DMS53 (cell line): Measurements from ENCODE around the gene FBXW4.
A peak's percentile ranks its signal among the peaks of the same experiment; 100 is the strongest.
"Not testable (repeated sequence)": the region's sequence is repeated elsewhere in the genome, so short reads cannot be mapped to it uniquely, and the experiment has no call there.

Experiments
- DNase-seq: peaks from one replicate; lab custom pipeline; 2025; lab: John Stamatoyannopoulos, UW

The FBXW4 gene

GRCh38 chr10:101617102-101617823 is 77.7 kb downstream of the FBXW4 start:
- peak; percentile 11 for DNase-seq

DNA sequence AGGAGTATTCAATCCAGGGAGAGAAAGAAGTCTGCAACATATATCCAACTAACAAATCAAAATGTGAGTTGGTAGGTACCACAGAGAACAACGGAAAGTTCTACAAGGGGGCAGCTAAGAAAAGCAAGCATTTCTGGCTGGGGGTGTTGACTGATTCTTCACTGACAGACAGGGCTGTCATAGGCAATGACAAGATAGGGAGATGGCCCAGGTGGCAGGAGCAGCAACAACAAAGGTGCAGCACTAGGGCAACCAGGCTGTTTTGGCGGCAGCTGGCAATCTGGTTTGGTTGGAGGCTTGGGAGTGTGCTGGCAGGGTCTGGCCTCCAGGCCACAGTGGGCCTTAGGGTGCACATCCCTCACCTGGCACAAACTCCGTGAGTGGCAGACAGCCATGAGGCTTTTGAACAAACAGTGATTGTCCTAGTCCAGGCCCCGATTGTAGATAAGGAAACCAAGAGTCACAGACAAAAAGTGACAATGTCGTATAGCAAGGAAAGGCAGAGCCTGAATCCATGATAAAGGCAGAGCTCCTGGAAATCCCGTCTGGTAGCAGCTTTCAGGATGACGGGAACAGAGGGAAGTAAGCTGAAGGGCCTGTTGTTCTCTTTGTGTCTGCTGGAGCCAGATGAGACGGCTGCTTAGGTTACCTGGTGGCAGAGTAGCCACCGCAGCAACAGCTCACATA is 78.4 kb downstream of the FBXW4 start:
- DNase-seq: no peak

GRCh38 chr10:101615525-101616116 is 79.3 kb downstream of the FBXW4 start:
- no peak for DNase-seq

- no peak for DNase-seq
Measured at GRCh38 chr10:101614663-101615524, 80.1 kb downstream of the FBXW4 start.

DNA sequence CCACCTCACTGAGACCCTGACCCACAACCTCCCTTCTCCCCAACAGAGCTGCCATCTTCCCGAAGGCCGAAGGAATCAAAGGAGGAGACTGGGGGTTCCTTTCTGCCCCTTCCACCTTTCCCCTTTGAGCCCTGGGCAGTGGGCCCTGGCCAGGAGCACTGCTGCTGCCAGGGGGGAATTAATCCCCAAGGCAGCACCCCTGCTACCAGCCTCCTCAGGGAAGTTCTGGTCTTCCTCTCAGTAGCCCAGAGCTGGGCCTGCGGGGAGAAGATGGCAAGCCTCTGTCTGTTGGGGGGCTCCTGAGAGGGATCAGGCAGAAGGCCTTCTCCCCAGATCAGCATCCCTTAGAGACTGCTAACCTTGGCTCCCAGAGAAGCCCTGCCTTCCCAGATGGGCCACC is 81.3 kb downstream of the FBXW4 start:
- DNase-seq: no peak

- no peak for DNase-seq
Measured at GRCh38 chr10:101612872-101613271, 82.1 kb downstream of the FBXW4 start.

DNA sequence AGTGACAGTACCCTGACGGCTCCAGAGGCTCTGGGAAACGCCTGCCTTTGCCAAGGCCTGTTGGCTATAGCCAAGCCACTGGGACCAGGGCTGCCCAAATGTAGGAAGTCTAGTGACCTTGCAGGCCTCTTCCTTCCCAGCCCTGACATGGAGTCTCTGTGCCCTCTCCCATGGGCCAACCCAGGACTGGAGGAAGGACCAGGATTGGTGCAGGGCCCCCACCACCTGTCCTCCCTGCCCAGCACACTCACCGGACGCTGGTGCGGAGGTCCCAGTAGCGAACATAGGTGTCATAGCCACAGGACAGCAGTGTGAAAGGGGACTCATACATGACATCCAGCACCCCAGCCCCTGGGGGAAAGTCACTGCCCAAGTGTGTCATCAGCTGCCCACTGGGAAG is 82.9 kb downstream of the FBXW4 start:
- DNase-seq: no peak

DNA sequence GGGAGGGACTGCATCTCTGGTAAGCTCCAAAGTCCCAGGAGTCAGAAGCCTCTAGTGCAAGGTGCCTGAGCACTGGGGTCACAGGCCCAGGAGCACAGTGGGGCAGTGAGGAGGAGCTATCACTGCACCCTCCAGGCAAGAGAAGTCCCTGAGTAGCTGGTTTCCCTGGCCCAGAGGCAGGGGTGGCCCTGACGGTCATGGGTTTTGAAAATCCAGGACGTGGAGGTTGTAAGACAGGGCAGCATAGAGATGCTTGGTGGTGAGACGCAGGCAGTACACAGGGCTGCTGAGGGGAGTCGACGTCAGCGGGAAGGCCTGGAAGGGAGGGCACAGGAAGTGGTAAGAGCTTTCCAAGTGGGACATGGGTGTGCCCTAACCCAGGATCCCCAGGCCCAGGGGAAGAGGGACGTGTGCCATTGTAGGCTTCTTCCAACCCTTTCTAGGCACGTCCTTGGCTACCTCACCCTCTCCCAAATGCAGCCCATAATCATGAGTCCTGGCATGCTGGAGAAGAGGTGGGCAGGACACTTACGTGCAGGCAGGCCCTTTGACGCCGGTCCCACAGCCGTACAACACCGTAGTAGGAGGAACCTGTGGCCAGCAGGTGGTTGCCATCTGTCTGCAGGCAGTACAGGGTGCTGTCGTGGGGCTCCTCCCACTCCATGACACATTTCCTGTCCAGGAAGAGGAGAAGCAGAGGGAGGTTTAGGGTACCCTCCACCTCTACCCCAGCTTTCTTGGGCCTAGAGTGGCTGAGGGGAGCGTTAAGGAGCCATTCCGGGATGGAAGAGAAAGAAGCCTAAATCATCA is 83.7 kb downstream of the FBXW4 start:
- DNase-seq: peak; percentile 35

DNA sequence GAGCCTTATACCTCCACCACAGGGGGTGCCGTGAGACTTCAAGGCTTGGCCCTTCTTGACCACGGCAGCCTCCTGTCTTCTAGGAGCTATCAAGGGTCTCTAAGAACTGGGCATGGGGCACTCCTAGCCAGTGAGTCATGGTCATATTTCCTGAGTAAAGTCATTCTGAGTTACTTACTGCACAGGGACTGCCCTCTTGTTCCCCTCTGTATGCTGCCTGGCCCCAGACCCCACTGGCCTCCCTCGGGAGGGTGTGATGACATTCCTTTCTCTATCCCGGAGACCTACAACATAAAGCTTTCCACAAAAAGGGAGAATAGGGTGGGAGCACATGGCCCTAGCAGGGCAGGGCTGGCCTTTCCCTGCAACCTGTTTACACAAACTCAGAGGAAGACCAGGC is 85.5 kb downstream of the FBXW4 start:
- DNase-seq: no peak

GRCh38 chr10:101607124-101607523 is 87.8 kb downstream of the FBXW4 start:
- DNase-seq: no peak

DNA sequence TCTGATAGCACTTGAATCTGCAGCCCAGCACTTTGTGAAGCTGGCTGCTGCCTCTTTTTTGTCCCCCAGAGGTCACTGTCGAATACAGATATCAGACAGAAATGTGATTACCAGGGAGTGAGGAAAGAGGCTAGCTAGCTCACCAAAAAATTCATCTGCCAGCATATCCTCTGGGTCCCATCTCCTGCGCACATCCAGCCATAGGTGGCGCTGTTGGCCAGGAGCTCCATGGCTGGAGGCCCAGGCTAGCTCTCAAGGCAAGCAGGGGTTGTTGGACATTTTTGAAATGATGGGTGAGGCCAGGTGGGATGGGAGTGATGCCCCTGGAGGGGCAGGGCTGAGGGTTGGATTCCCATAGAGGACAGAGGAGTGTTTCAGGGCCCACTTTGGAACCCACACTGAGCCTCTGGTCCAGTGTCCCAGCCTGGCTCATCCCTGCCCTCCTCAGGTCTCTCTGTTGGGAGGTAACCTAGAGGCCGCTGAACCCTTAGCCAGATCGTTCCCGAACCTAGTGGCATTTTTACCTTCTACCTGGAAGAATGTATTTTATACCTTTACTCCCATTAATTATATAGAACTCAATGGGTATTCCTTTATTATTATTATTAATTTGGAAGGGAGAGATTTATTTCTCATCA is 92.1 kb downstream of the FBXW4 start:
- peak; percentile 91 for DNase-seq

GRCh38 chr10:101601541-101601940 is 93.4 kb downstream of the FBXW4 start:
- peak; percentile 80 for DNase-seq

DNA sequence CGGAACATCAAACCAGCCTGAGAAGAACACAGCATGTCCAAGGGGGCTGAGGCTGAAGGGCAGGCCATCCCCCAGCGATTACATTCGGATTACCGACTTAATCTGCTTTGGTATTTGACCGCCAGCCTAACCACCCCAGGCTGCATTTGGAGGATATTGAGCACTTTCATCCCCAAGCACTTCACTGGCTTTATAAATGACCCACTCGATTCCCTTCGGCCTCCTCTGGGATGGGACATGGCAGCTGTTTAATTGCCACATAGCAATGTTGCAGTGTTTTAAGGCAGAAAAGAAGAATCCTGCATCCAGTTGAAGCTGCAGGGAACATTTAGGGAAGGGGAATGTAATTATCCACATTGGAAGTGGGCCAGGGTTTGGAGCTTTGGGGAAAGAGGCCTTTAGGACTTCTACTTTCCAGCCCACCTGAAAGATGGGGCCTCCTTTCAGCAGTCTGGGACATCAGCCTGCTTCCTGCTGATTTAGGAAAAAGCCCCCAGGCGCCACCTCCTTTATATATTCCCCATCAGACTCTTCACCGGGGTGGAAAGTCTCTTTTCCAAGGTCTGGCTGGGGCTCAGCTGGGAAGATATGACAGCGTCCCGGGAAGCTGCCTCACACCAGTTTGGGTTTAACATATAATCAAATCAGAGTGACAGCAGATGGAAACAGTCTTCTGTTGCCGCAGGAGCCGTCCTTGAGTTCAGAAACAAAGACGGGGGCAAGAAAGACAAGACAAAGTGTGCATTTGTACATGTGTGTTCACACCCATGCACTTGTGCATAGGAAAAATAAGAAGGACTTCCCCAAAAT is 97.7 kb downstream of the FBXW4 start:
- DNase-seq: no peak

DNA sequence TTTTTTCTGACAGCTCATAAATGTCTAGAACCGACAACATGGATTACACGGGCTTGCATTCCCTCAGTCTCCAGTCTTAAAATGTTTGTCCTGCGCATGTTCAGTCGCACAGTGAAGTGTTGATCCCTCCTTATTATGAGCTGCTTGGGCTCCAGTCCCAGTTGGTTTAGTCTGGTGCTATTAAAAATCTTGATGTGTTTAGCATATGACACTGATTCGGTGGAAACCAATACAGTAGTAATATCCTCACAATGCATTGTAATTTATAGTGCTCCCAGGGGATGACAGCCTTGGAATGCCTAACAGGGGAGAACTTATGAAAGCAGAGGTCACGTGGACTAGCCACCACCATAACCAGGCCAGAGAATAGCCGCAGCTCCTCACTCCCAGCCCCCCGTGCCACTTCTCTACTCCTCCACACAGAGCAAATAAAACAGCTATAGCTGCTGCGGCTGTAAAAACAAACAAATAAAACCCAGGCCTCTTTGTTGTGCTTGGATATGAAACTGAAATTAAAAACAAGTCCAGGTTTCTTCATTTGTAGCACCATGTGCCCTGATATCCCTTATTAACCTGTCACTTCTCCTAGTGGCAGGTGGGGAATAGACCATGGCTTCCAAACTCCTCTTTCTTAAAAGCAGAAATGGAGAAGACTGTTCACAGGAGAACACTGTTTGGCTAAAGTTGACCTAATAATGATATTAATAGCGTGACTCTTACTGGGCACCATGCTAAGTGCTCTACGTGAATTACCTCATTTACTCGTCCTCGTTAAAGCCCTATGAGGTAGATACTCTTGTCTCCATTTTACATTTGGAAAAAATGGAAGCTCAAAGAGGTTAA is 99.2 kb downstream of the FBXW4 start:
- peak; percentile 28 for DNase-seq

DNA sequence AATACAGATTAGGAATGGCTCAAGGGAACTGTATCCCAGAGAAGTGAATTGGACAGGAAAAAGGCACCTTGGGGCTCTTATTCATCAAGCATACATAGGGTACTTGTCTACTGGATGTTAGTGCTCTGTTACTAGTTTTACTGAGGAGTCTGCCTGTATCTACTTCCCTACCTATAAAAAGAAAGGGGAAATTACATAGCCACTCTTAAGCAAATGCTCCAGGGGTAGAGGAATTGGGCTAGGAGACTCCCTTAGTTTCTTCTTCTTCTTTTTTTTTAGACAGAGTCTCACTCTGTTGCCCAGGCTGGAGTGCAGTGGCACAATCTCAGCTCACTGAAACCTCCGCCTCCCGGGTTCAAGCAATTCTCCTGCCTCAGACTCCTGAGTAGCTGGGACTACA is 101.6 kb downstream of the FBXW4 start:
- DNase-seq: not testable (repeated sequence)

DNA sequence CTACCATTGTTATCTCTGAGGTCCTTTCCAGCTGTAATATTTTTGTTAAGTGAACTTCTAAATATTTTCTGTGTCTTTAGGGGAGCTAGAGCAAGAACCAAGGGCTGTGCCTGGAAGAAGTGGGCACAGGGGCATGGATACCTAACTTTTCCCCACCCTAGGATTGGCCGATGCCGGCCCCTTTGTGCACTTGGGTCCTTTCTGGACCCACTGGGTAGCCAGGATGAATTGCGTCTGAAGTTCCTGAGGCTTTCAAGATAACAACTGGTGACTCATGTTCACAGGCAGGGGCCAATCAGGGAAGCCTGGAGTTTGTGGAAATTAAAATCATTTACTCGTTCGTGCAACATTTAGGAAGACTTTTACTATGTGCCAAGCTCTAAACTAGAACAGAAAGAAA is 106.1 kb downstream of the FBXW4 start:
- no peak for DNase-seq

DNA sequence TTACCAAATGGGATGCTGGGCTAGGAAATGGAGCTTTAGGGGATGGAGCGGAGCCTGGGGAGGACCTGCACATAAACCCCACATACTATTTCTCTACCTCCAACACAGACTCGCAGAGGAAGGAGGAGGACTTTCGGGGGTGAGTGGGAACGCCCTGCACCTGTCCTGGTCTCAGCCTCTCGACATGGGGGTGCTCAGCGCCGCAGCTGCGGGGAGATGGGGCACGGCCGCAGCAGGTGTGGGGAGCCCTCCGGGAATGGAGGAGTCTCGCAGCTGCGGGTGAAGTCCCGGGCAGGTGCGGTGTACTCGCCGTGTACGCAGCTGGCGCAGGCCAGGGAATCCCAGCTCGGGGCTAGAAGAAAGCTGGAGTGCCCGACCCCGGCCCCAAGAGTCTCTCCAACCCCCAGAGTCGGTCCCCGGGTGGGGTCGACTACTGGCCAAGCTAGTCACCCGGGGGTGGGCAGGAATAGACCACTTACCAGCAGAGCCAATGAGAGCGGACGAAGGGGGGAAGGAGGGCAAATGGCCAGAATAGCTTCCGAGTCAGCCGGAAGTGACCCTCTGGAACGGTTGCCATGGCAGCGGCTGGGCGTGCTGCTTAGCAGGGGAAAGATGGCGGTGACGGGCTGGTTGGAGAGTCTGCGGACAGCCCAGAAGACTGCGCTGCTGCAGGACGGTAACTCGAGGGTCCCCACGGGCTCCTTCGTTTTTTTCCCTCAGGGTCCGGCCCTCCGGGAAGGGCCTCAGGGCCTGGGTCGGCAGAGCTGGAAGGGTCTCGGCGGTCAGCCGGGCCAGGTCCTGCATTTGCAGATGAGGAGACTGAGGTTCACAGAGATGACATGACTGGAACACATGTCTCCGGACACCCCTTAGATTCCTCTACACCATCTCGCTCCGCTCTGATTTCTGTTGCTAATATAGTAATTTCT is 107.0 kb downstream of the FBXW4 start, which contains the start of the genes DPCD and POLL:
DPCD (plus strand) TSS at position 597 of the 929 bp plus-strand sequence; CDS start at position 613, 16 bp downstream.
POLL (minus strand) TSS at position 533 of the 929 bp plus-strand sequence. CDS start 897 bp downstream, outside the sequence.
- DNase-seq: peak; percentile 97

DNA sequence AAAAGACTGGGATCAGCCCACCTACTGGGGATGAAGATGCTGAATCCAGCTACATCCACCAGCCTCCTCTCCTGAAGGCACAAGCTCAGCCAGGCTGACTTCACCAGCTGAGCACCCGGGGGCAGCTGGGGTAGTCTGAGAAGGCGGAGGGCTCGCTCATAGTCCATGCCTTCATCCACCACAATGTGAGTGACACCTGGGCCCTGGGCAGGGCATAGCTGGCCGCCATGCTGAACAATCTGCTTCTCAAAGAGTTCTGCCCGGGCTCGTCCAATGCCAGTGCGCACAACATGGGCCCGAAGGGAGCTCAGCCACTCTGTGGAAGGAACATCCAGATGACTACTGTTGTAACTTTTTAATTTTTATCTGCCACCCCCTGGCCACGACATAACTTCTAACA is 109.1 kb downstream of the FBXW4 start:
- DNase-seq: no peak
